NCI-H345 (cell line): Measurements from ENCODE around the gene EMP2.
"Not testable (repeated sequence)": the region's sequence is repeated elsewhere in the genome, so short reads cannot be mapped to it uniquely, and the experiment has no call there.

Source experiments
- DNase-seq: peaks from one replicate; lab custom pipeline; 2025; lab: John Stamatoyannopoulos, UW

The EMP2 gene

GRCh38 chr16:10521681-10522274 lies 58.6 kb downstream of the EMP2 start:
- peak; percentile 28 for DNase-seq

- DNase-seq: no peak
These were observed 59.4 kb downstream of the EMP2 start for GRCh38 chr16:10520869-10521578.

GRCh38 chr16:10519929-10520868 lies 60.2 kb downstream of the EMP2 start:
- DNase-seq: no peak

GRCh38 chr16:10519297-10519696 lies 61.1 kb downstream of the EMP2 start:
- DNase-seq: no peak

GRCh38 chr16:10518479-10519041 lies 61.8 kb downstream of the EMP2 start:
- no peak for DNase-seq

GRCh38 chr16:10517868-10518267 lies 62.5 kb downstream of the EMP2 start:
- peak; percentile 5 for DNase-seq

GRCh38 chr16:10514369-10515055 lies 65.9 kb downstream of the EMP2 start:
- peak; percentile 64 for DNase-seq

- DNase-seq: no peak
These were observed 68.6 kb downstream of the EMP2 start for GRCh38 chr16:10511829-10512228.

GRCh38 chr16:10510279-10510678 lies 70.1 kb downstream of the EMP2 start:
- DNase-seq: no peak

GRCh38 chr16:10509534-10510025 lies 70.8 kb downstream of the EMP2 start:
- peak; percentile 72 for DNase-seq

- not testable (repeated sequence) for DNase-seq
These were observed 75.1 kb downstream of the EMP2 start for GRCh38 chr16:10505286-10505685.

- DNase-seq: no peak
These were observed 76.0 kb downstream of the EMP2 start for GRCh38 chr16:10504404-10504885.

- DNase-seq: no peak
These were observed 77.6 kb downstream of the EMP2 start for GRCh38 chr16:10502776-10503175.

- DNase-seq: no peak
These were observed 79.3 kb downstream of the EMP2 start for GRCh38 chr16:10501016-10501607.

- no peak for DNase-seq
These were observed 79.8 kb downstream of the EMP2 start for GRCh38 chr16:10500582-10500981.

GRCh38 chr16:10497132-10498101 lies 83.0 kb downstream of the EMP2 start:
- no peak for DNase-seq

- no peak for DNase-seq
These were observed 85.4 kb downstream of the EMP2 start for GRCh38 chr16:10495031-10495345.

- no peak for DNase-seq
These were observed 85.9 kb downstream of the EMP2 start for GRCh38 chr16:10494343-10495030.

- no peak for DNase-seq
These were observed 87.1 kb downstream of the EMP2 start for GRCh38 chr16:10493276-10493675.
